Measurements from ENCODE around the gene CDH2. TPM values are rescaled to one million over a fixed set of nuclear protein-coding genes. Genes with fewer than 3 reads are reported as not detected.

The CDH2 gene
- polyA plus RNA-seq, 1 donor from 2014 or later: 199 TPM

- Histone ChIP-seq H2AFZ (ENCODE audit: low read depth, low read length) (no peak overlapping the region), H3K4me3 (ENCODE audit: low read length) (no peak overlapping the region), H3K27me3 (ENCODE audit: insufficient read depth, low read depth, low read length) (no peaks in the 10 kb centered on the region), H3K9me2 (ENCODE audit: insufficient read depth, low read length) (no peaks in the 10 kb centered on the region), H4K20me1 (ENCODE audit: insufficient read depth) (peaks cover 61% of the 10 kb centered on the region), H3K36me3 (ENCODE audit: insufficient read depth, low read length) (no peaks in the 10 kb centered on the region), H3K27ac (ENCODE audit: low read length) (no peak overlapping the region), H3K79me2 (replicated peaks; ENCODE audit: insufficient read depth, low read length) (peaks cover 96% of the 10 kb centered on the region), H3K9me3 (ENCODE audit: low read length) (no peaks in the 10 kb centered on the region), H3K4me2 (ENCODE audit: low read length) (no peak overlapping the region), H3K9ac (ENCODE audit: low read length) (no peak overlapping the region), H3F3A (ENCODE audit: insufficient read depth, low read length, poor library complexity, severe bottlenecking) (peaks cover 2% of the 10 kb centered on the region)
- no peak for TF ChIP-seq TAF1 (IDR thresholded peaks at IDR 0.05; ENCODE audit: low read depth)
- TF ChIP-seq REST (IDR thresholded peaks at IDR 0.05; ENCODE audit: borderline replicate concordance): no peak
- TF ChIP-seq POLR2AphosphoS5 (IDR thresholded peaks at IDR 0.05): no peak
- TF ChIP-seq CTCF (IDR thresholded peaks at IDR 0.05; ENCODE audit: poor library complexity, severe bottlenecking): no peak
- TF ChIP-seq EZH2 (IDR thresholded peaks at IDR 0.05; ENCODE audit: borderline replicate concordance, insufficient read depth, low read length, poor library complexity, severe bottlenecking): no peak
- no peak for TF ChIP-seq RAD21 (conservative IDR thresholded peaks at IDR 0.05)
- no peak for TF ChIP-seq MXI1 (conservative IDR thresholded peaks at IDR 0.05; ENCODE audit: poor library complexity, severe bottlenecking)
Observed at GRCh38 chr18:28153485-28154065, 23.4 kb downstream of the CDH2 start.

DNA sequence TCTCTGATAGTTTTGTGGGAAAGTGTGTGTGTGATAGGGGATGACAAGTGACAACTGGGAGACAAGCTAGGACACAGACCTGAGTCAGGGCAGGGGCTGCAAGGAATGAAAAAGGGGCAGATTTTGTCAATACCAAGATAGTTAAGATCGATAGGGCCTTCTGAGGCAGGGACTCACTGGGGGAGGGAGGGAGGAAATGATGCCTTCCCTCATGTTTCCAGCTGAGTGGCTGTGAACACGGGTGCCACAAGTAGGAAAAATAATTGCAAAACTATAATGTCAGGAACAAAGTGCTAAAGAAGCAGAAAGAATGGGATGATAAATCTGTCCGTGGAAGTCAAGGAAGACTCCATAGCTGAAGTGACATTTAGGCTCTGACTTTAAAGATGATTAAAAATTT, 24.2 kb downstream of the CDH2 start:
- peaks cover 96% of the 10 kb centered on the region for H3K79me2 ChIP-seq (replicated peaks; ENCODE audit: insufficient read depth, low read length)
- H2AFZ ChIP-seq (ENCODE audit: low read depth, low read length): no peak overlapping the region
- no peaks in the 10 kb centered on the region for H3K27me3 ChIP-seq (ENCODE audit: insufficient read depth, low read depth, low read length)
- no peaks in the 10 kb centered on the region for H3K36me3 ChIP-seq (ENCODE audit: insufficient read depth, low read length)
- no peak overlapping the region for H3K27ac ChIP-seq (ENCODE audit: low read length)
- peaks cover 56% of the 10 kb centered on the region for H4K20me1 ChIP-seq (ENCODE audit: insufficient read depth)
- no peaks in the 10 kb centered on the region for H3K9me3 ChIP-seq (ENCODE audit: low read length)
- no peak overlapping the region for H3K4me2 ChIP-seq (ENCODE audit: low read length)
- peaks cover 2% of the 10 kb centered on the region for H3F3A ChIP-seq (ENCODE audit: insufficient read depth, low read length, poor library complexity, severe bottlenecking)
- no peak overlapping the region for H3K4me3 ChIP-seq (ENCODE audit: low read length)
- H3K9me2 ChIP-seq (ENCODE audit: insufficient read depth, low read length): no peaks in the 10 kb centered on the region
- TF ChIP-seq CTCF (IDR thresholded peaks at IDR 0.05; ENCODE audit: poor library complexity, severe bottlenecking) (no peak), REST (IDR thresholded peaks at IDR 0.05; ENCODE audit: borderline replicate concordance) (no peak), EP300 (conservative IDR thresholded peaks at IDR 0.05; ENCODE audit: poor library complexity, severe bottlenecking) (no peak), RAD21 (conservative IDR thresholded peaks at IDR 0.05) (no peak), MXI1 (conservative IDR thresholded peaks at IDR 0.05; ENCODE audit: poor library complexity, severe bottlenecking) (no peak), POLR2AphosphoS5 (IDR thresholded peaks at IDR 0.05) (no peak), EZH2 (IDR thresholded peaks at IDR 0.05; ENCODE audit: borderline replicate concordance, insufficient read depth, low read length, poor library complexity, severe bottlenecking) (no peak), TAF1 (IDR thresholded peaks at IDR 0.05; ENCODE audit: low read depth) (no peak), SMC3 (conservative IDR thresholded peaks at IDR 0.05; ENCODE audit: poor library complexity) (no peak)
- no peak overlapping the region for H3K9ac ChIP-seq (ENCODE audit: low read length)
